Muscle layer of colon (tissue), 2 donors: ENCODE results near the gene PLD1.

Source experiments
- H3K27ac ChIP-seq: one replicate; pipeline ENCODE4 v1.7.0; 2013; ENCODE audit warnings: low read depth, mild to moderate bottlenecking, low read length, moderate library complexity
- H3K27me3 ChIP-seq, 2 donors: one replicate each; pipeline ENCODE4 v1.7.0; 2013; ENCODE audit warnings: low read length in 2 of 2, mild to moderate bottlenecking in 2 of 2; ENCODE audit not compliant: insufficient read depth in 2 of 2, control insufficient read depth in 1 of 2
- H3K36me3 ChIP-seq: one replicate; pipeline ENCODE4 v1.7.0; 2013; ENCODE audit warnings: mild to moderate bottlenecking, low read length; ENCODE audit not compliant: insufficient read depth
- H3K4me1 ChIP-seq: one replicate; pipeline ENCODE4 v1.7.0; 2013; ENCODE audit warnings: mild to moderate bottlenecking, low read length; ENCODE audit not compliant: insufficient read depth
- H3K4me3 ChIP-seq, 2 donors: one replicate each; pipeline ENCODE4 v1.7.0; 2013; ENCODE audit warnings: low read length in 2 of 2, low read depth in 1 of 2, mild to moderate bottlenecking in 1 of 2, moderate library complexity in 1 of 2
- H3K9ac ChIP-seq: one replicate; pipeline ENCODE4 v1.7.0; 2013; ENCODE audit warnings: low read length
- H3K9me3 ChIP-seq: one replicate; pipeline ENCODE4 v1.7.0; 2013; ENCODE audit warnings: mild to moderate bottlenecking, low read length
- donor health status: abdominal sarcoma.
- donor health status: Adenocarcinoma of cecum.

PLD1 gene

GRCh38 chr3:171788546-171789351 lies 21.5 kb downstream of the PLD1 start:
- no peaks in the 10 kb centered on the region for H3K9me3 ChIP-seq
- no peaks in the 10 kb centered on the region for H3K27me3 ChIP-seq
- no peak overlapping the region for H3K9ac ChIP-seq
- H3K27ac ChIP-seq: no peak overlapping the region
- H3K4me3 ChIP-seq: no peak overlapping the region
- peaks cover 12% of the 10 kb centered on the region for H3K4me1 ChIP-seq
- H3K36me3 ChIP-seq: no peaks in the 10 kb centered on the region

GRCh38 chr3:171786997-171787396 lies 23.3 kb downstream of the PLD1 start:
- Histone ChIP-seq H3K36me3 (no peaks in the 10 kb centered on the region), H3K9me3 (no peaks in the 10 kb centered on the region), H3K4me1 (peaks cover 16% of the 10 kb centered on the region), H3K9ac (no peak overlapping the region), H3K27me3 (no peaks in the 10 kb centered on the region), H3K4me3 (no peak overlapping the region), H3K27ac (no peak overlapping the region)

GRCh38 chr3:171784937-171785336 lies 25.3 kb downstream of the PLD1 start:
- H3K4me3 ChIP-seq: no peak overlapping the region
- no peak overlapping the region for H3K9ac ChIP-seq
- H3K27ac ChIP-seq: no peak overlapping the region
- H3K36me3 ChIP-seq: no peaks in the 10 kb centered on the region
- no peaks in the 10 kb centered on the region for H3K9me3 ChIP-seq
- H3K27me3 ChIP-seq: no peaks in the 10 kb centered on the region
- peaks cover 24% of the 10 kb centered on the region for H3K4me1 ChIP-seq

GRCh38 chr3:171784387-171784786 lies 25.9 kb downstream of the PLD1 start:
- no peaks in the 10 kb centered on the region for H3K9me3 ChIP-seq
- no peak overlapping the region for H3K4me3 ChIP-seq
- H3K36me3 ChIP-seq: no peaks in the 10 kb centered on the region
- no peak overlapping the region for H3K9ac ChIP-seq
- H3K4me1 ChIP-seq: peaks cover 24% of the 10 kb centered on the region
- H3K27me3 ChIP-seq: no peaks in the 10 kb centered on the region
- H3K27ac ChIP-seq: no peak overlapping the region

GRCh38 chr3:171783626-171784025 lies 26.7 kb downstream of the PLD1 start:
- Histone ChIP-seq H3K9ac (no peak overlapping the region), H3K4me3 (no peak overlapping the region), H3K27ac (no peak overlapping the region), H3K4me1 (peaks cover 19% of the 10 kb centered on the region), H3K9me3 (no peaks in the 10 kb centered on the region), H3K27me3 (no peaks in the 10 kb centered on the region), H3K36me3 (no peaks in the 10 kb centered on the region)

- Histone ChIP-seq H3K4me3 (no peak overlapping the region), H3K27ac (no peak overlapping the region), H3K9me3 (no peaks in the 10 kb centered on the region), H3K9ac (no peak overlapping the region), H3K27me3 (no peaks in the 10 kb centered on the region), H3K36me3 (no peaks in the 10 kb centered on the region), H3K4me1 (peaks cover 19% of the 10 kb centered on the region)
Measured at GRCh38 chr3:171783086-171783485, 27.2 kb downstream of the PLD1 start.

GRCh38 chr3:171782617-171783016 lies 27.7 kb downstream of the PLD1 start:
- no peak overlapping the region for H3K4me3 ChIP-seq
- H3K27ac ChIP-seq: no peak overlapping the region

GRCh38 chr3:171781711-171782127 lies 28.6 kb downstream of the PLD1 start:
- H3K4me1 ChIP-seq: peaks cover 19% of the 10 kb centered on the region
- no peak overlapping the region for H3K4me3 ChIP-seq
- no peaks in the 10 kb centered on the region for H3K27me3 ChIP-seq
- H3K27ac ChIP-seq: no peak overlapping the region
- H3K9ac ChIP-seq: no peak overlapping the region
- H3K36me3 ChIP-seq: no peaks in the 10 kb centered on the region
- H3K9me3 ChIP-seq: no peaks in the 10 kb centered on the region

More at GRCh38 chr3:171782617-171783016, 27.7 kb downstream of the PLD1 start:
- H3K9ac ChIP-seq: no peak overlapping the region
- no peaks in the 10 kb centered on the region for H3K27me3 ChIP-seq
- no peaks in the 10 kb centered on the region for H3K36me3 ChIP-seq
- H3K4me1 ChIP-seq: peaks cover 19% of the 10 kb centered on the region
- no peaks in the 10 kb centered on the region for H3K9me3 ChIP-seq

- Histone ChIP-seq H3K4me1 (peaks cover 13% of the 10 kb centered on the region), H3K27ac (no peak overlapping the region), H3K27me3 (no peaks in the 10 kb centered on the region)
Measured at GRCh38 chr3:171778493-171778892, 31.8 kb downstream of the PLD1 start.

GRCh38 chr3:171777596-171777995 lies 32.7 kb downstream of the PLD1 start:
- no peak overlapping the region for H3K4me3 ChIP-seq
- no peak overlapping the region for H3K27ac ChIP-seq
- H3K9me3 ChIP-seq: no peaks in the 10 kb centered on the region
- H3K9ac ChIP-seq: no peak overlapping the region
- H3K36me3 ChIP-seq: no peaks in the 10 kb centered on the region
- H3K27me3 ChIP-seq: no peaks in the 10 kb centered on the region
- H3K4me1 ChIP-seq: peaks cover 10% of the 10 kb centered on the region

More at GRCh38 chr3:171778493-171778892, 31.8 kb downstream of the PLD1 start:
- no peaks in the 10 kb centered on the region for H3K9me3 ChIP-seq
- H3K4me3 ChIP-seq: no peak overlapping the region
- H3K36me3 ChIP-seq: no peaks in the 10 kb centered on the region
- H3K9ac ChIP-seq: no peak overlapping the region

- no peaks in the 10 kb centered on the region for H3K36me3 ChIP-seq
- H3K27ac ChIP-seq: no peak overlapping the region
- no peaks in the 10 kb centered on the region for H3K27me3 ChIP-seq
- no peak overlapping the region for H3K4me3 ChIP-seq
- no peaks in the 10 kb centered on the region for H3K9me3 ChIP-seq
- H3K9ac ChIP-seq: no peak overlapping the region
- peaks cover 15% of the 10 kb centered on the region for H3K4me1 ChIP-seq
Measured at GRCh38 chr3:171776839-171777583, 33.3 kb downstream of the PLD1 start.
